Ishikawa (cell line): Measurements from ENCODE around the gene ABCA1.

Experiments
- CEBPB ChIP-seq: IDR thresholded peaks from 2 replicates; pipeline ENCODE4 v1.6.1; 2012
- EGR1 ChIP-seq: IDR thresholded peaks from 2 replicates; pipeline ENCODE4 v1.6.1; 2012
- EP300 ChIP-seq: IDR thresholded peaks from 2 replicates; pipeline ENCODE4 v1.6.1; 2012; ENCODE audit warnings: borderline replicate concordance
- MAX ChIP-seq: IDR thresholded peaks from 2 replicates; pipeline ENCODE4 v1.6.1; 2012
- REST ChIP-seq: IDR thresholded peaks from 2 replicates; pipeline ENCODE4 v1.6.1; 2012; ENCODE audit warnings: low read depth, mild to moderate bottlenecking
- TAF1 ChIP-seq: IDR thresholded peaks from 2 replicates; pipeline ENCODE4 v1.6.1; 2012; ENCODE audit warnings: low read depth, mild to moderate bottlenecking
- USF1 ChIP-seq: IDR thresholded peaks from 2 replicates; pipeline ENCODE4 v1.6.1; 2012

GRCh38 chr9:104892701-104893100 lies 35.3 kb downstream of the ABCA1 start:
- no peak for TF ChIP-seq CEBPB
- no peak for TF ChIP-seq REST
- TF ChIP-seq EGR1 = no peak
- no peak for TF ChIP-seq MAX
- no peak for TF ChIP-seq TAF1
- TF ChIP-seq EP300 = no peak
- TF ChIP-seq USF1 = no peak
